Chondrocyte (in vitro differentiated cells): ENCODE measurements around the gene USP26. TPM values are rescaled to one million over a fixed set of nuclear protein-coding genes. Genes with fewer than 3 reads are reported as not detected.
"Not testable (repeated sequence)": the region's sequence is repeated elsewhere in the genome, so short reads cannot be mapped to it uniquely, and the experiment has no call there.

Experiments used
- DNase-seq: peaks from one replicate; pipeline ENCODE4 v3.0.0; 2021; ENCODE audit warnings: mixed read lengths, low spot score
- H3K27ac Mint-ChIP-seq: one replicate; pipeline ENCODE4 v1.8.0; 2021; ENCODE audit warnings: mild to moderate bottlenecking, moderate library complexity, mixed read lengths; ENCODE audit not compliant: unreplicated experiment
- H3K27me3 Mint-ChIP-seq: 2 replicates; pipeline ENCODE4 v1.8.0; 2021; ENCODE audit warnings: low read depth, mixed read lengths
- H3K36me3 Mint-ChIP-seq: 2 replicates; pipeline ENCODE4 v1.8.0; 2021; ENCODE audit warnings: low read depth, mixed read lengths
- H3K4me1 Mint-ChIP-seq: 2 replicates; pipeline ENCODE4 v1.8.0; 2021; ENCODE audit warnings: low read depth, mild to moderate bottlenecking, mixed read lengths
- H3K4me3 Mint-ChIP-seq: one replicate; pipeline ENCODE4 v1.8.0; 2021; ENCODE audit warnings: mild to moderate bottlenecking, moderate library complexity, mixed read lengths; ENCODE audit not compliant: unreplicated experiment
- H3K9me3 Mint-ChIP-seq: 2 replicates; pipeline ENCODE4 v1.8.0; 2021; ENCODE audit warnings: low read depth, mixed read lengths
- CTCF ChIP-seq: fragments of 200-600 bp; sonication (generic); IDR thresholded peaks from 2 replicates; pipeline ENCODE4 v1.5.0; 2021; ENCODE audit warnings: antibody characterized with exemption, mild to moderate bottlenecking, moderate library complexity
- total RNA-seq: library from RNA; stranded (reverse); gene quantifications from 3 replicates; pipeline ENCODE4 v1.2.1, GENCODE V29; 2021

USP26 gene
- total RNA-seq, 1 donor from 2014 or later: 0.17 TPM

GRCh38 chrX:133089411-133089810 lies 7.5 kb downstream of the USP26 start:
- H3K27me3 Mint-ChIP-seq: no peaks in the 10 kb centered on the region
- no peaks in the 10 kb centered on the region for H3K9me3 Mint-ChIP-seq
- DNase-seq: no peak

DNA sequence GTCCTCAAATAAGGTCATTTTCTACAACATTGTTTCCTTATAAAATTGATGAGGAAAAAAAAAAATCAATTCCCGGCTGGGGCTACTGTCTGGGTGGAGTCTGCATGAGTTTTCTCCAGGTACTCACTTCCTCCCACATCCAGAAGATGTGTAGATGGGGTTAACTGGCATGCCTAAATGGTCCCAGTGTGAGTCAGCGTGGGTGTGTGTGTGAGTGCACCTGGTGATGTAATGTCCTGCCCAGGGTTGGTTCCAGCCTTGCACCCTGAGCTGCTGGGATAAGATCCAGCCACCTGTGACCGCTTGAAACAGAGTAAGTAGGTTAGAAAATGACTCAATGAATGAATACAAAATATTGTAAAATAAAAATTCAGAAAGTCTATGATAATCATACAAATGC lies 11.1 kb downstream of the USP26 start:
- Mint-ChIP-seq H3K27ac (no peak overlapping the region), H3K4me1 (no peaks in the 10 kb centered on the region), H3K9me3 (no peaks in the 10 kb centered on the region), H3K4me3 (no peak overlapping the region), H3K36me3 (no peaks in the 10 kb centered on the region), H3K27me3 (no peaks in the 10 kb centered on the region)
- DNase-seq: no peak
- no peak for TF ChIP-seq CTCF

More at GRCh38 chrX:133089411-133089810, 7.5 kb downstream of the USP26 start:
- Mint-ChIP-seq H3K4me1 (no peaks in the 10 kb centered on the region), H3K4me3 (no peak overlapping the region), H3K36me3 (no peaks in the 10 kb centered on the region), H3K27ac (no peak overlapping the region)
- no peak for TF ChIP-seq CTCF

- not testable (repeated sequence) for H3K4me3 Mint-ChIP-seq, H3K4me1 Mint-ChIP-seq, DNase-seq, H3K9me3 Mint-ChIP-seq, H3K27ac Mint-ChIP-seq, H3K27me3 Mint-ChIP-seq, H3K36me3 Mint-ChIP-seq
These were observed 11.9 kb downstream of the USP26 start for GRCh38 chrX:133085056-133085455.

DNA sequence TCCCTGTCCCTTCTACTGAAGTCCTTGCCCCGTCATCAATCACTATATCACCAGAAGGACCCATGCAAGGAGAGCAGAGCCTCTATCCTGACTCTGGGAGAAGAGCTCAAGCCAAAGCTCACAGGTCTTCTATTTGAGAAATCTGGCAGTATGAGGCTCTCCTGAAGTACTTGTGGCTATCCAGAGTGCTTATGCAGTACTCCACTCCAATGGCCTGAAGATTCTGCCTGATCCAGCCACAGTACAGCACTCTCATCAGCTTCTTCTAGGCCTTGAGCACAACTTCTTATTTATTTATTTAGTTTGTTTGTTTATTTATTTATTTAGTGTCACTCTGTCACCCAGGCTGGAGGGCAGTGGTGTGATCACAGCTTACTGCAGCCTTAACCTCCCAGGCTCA lies 13.0 kb downstream of the USP26 start:
- no peak overlapping the region for H3K4me3 Mint-ChIP-seq
- DNase-seq: no peak
- H3K4me1 Mint-ChIP-seq: no peaks in the 10 kb centered on the region
- H3K36me3 Mint-ChIP-seq: no peaks in the 10 kb centered on the region
- no peak for TF ChIP-seq CTCF
- no peak overlapping the region for H3K27ac Mint-ChIP-seq
- H3K9me3 Mint-ChIP-seq: no peaks in the 10 kb centered on the region
- H3K27me3 Mint-ChIP-seq: no peaks in the 10 kb centered on the region

DNA sequence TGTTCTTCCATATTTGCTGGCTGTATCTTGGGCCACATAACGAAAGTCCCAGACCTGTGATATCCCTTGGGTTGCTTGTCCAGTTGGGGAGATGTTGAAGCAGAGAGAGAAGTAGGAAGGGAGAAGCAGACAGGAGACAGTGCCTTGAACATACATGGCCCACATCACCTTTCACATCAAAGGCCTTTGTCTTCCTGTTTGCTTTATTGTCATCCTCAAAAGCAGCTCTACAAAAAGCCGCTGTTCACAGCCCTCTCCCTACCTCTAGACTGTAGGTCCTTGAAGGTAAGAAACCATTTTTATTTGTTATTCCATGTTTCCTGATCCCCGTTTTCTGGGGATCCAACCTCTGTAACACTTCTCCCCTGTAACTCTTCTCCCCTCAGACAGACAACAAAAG lies 14.9 kb downstream of the USP26 start:
- H3K27me3 Mint-ChIP-seq: no peaks in the 10 kb centered on the region
- no peak overlapping the region for H3K4me3 Mint-ChIP-seq
- H3K27ac Mint-ChIP-seq: no peak overlapping the region
- no peaks in the 10 kb centered on the region for H3K36me3 Mint-ChIP-seq
- no peak for DNase-seq
- no peaks in the 10 kb centered on the region for H3K9me3 Mint-ChIP-seq
- no peak for TF ChIP-seq CTCF
- no peaks in the 10 kb centered on the region for H3K4me1 Mint-ChIP-seq

DNA sequence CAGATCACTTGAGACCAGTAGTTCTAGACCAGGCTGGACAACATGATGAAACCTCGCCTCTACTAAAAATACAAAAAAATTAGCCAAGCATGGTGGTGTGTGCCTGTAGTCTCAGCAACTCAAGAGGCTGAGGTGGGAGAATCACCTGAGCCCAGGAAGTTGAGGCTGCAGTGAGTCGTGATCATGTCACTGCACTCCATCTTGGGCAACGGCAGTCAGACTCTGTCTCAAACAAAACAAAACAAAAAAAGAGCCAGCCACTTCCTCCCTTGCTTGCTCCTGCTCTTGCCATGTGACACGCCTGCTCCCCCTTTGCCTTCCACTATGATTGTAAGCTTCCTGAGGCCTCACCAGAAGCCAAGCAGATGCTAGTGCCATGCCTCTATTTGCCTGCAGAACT lies 19.1 kb downstream of the USP26 start:
- not testable (repeated sequence) for H3K27me3 Mint-ChIP-seq, H3K27ac Mint-ChIP-seq, H3K36me3 Mint-ChIP-seq, DNase-seq, H3K4me3 Mint-ChIP-seq, H3K4me1 Mint-ChIP-seq, H3K9me3 Mint-ChIP-seq
